Mammary epithelial cell (primary cell): ENCODE data around the gene MARK1.
"Not testable (repeated sequence)": the region's sequence is repeated elsewhere in the genome, so short reads cannot be mapped to it uniquely, and the experiment has no call there.

Experiments used
- EZH2 ChIP-seq: IDR thresholded peaks from 2 replicates; pipeline ENCODE4 v1.6.1; 2012; ENCODE audit warnings: low read length, inconsistent platforms, borderline replicate concordance
- TF ChIP-seq, protein P1 (sequence below), 2 donors: IDR thresholded peaks in 1 of 2; conservative IDR thresholded peaks in 1 of 2; 2 replicates each; pipeline ENCODE4 v1.5.1; 2011 to 2012; ENCODE audit warnings: inconsistent platforms in 2 of 2, low read length in 2 of 2, mild to moderate bottlenecking in 2 of 2, control low read depth in 1 of 2, low read depth in 1 of 2; ENCODE audit not compliant: insufficient read depth in 1 of 2; ENCODE audit errors: extremely low read depth in 1 of 2

GRCh38 chr1:220683716-220684115 is 155.8 kb downstream of the MARK1 start:
- TF ChIP-seq, protein P1, sequence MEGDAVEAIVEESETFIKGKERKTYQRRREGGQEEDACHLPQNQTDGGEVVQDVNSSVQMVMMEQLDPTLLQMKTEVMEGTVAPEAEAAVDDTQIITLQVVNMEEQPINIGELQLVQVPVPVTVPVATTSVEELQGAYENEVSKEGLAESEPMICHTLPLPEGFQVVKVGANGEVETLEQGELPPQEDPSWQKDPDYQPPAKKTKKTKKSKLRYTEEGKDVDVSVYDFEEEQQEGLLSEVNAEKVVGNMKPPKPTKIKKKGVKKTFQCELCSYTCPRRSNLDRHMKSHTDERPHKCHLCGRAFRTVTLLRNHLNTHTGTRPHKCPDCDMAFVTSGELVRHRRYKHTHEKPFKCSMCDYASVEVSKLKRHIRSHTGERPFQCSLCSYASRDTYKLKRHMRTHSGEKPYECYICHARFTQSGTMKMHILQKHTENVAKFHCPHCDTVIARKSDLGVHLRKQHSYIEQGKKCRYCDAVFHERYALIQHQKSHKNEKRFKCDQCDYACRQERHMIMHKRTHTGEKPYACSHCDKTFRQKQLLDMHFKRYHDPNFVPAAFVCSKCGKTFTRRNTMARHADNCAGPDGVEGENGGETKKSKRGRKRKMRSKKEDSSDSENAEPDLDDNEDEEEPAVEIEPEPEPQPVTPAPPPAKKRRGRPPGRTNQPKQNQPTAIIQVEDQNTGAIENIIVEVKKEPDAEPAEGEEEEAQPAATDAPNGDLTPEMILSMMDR (conservative IDR thresholded peaks at IDR 0.05 in 1 of 2, IDR thresholded peaks at IDR 0.05 in 1 of 2; ENCODE audit: extremely low read depth in 1 of 2, insufficient read depth in 1 of 2, low read depth in 1 of 2, low read length in 2 of 2) = not testable (repeated sequence)
- not testable (repeated sequence) for TF ChIP-seq EZH2
